ENCODE data around the gene COMMD1.

The COMMD1 gene

GRCh38 chr2:61926531-61927477, 21.3 kb downstream of the COMMD1 start:
- H3K9ac ChIP-seq (ENCODE audit: low read length): no peak overlapping the region
- H3K4me3 ChIP-seq (ENCODE audit: low read length): no peak overlapping the region
- no peaks in the 10 kb centered on the region for H3K4me1 ChIP-seq (ENCODE audit: control insufficient read depth, insufficient read depth, low read length)
- no peaks in the 10 kb centered on the region for H3K27me3 ChIP-seq (ENCODE audit: control insufficient read depth, insufficient read depth, low read length)
- no peaks in the 10 kb centered on the region for H3K9me3 ChIP-seq (ENCODE audit: control insufficient read depth, low read length)
- no peaks in the 10 kb centered on the region for H3K36me3 ChIP-seq (ENCODE audit: control insufficient read depth, insufficient read depth, low read length)

GRCh38 chr2:61928826-61929461, 23.5 kb downstream of the COMMD1 start:
- Histone ChIP-seq H3K4me1 (ENCODE audit: control insufficient read depth, insufficient read depth, low read length) (no peaks in the 10 kb centered on the region), H3K27me3 (ENCODE audit: control insufficient read depth, insufficient read depth, low read length) (no peaks in the 10 kb centered on the region), H3K9ac (ENCODE audit: low read length) (no peak overlapping the region), H3K4me3 (ENCODE audit: low read length) (no peak overlapping the region), H3K36me3 (ENCODE audit: control insufficient read depth, insufficient read depth, low read length) (no peaks in the 10 kb centered on the region), H3K9me3 (ENCODE audit: control insufficient read depth, low read length) (no peaks in the 10 kb centered on the region)

GRCh38 chr2:61937098-61937497, 31.6 kb downstream of the COMMD1 start:
- no peaks in the 10 kb centered on the region for H3K4me1 ChIP-seq (ENCODE audit: control insufficient read depth, insufficient read depth, low read length)
- H3K27me3 ChIP-seq (ENCODE audit: control insufficient read depth, insufficient read depth, low read length): no peaks in the 10 kb centered on the region
- H3K9me3 ChIP-seq (ENCODE audit: control insufficient read depth, low read length): no peaks in the 10 kb centered on the region
- no peak overlapping the region for H3K4me3 ChIP-seq (ENCODE audit: low read length)
- no peak overlapping the region for H3K9ac ChIP-seq (ENCODE audit: low read length)
- H3K36me3 ChIP-seq (ENCODE audit: control insufficient read depth, insufficient read depth, low read length): no peaks in the 10 kb centered on the region

- H3K36me3 ChIP-seq (ENCODE audit: control insufficient read depth, insufficient read depth, low read length): no peaks in the 10 kb centered on the region
- H3K9me3 ChIP-seq (ENCODE audit: control insufficient read depth, low read length): no peaks in the 10 kb centered on the region
Observed at GRCh38 chr2:61937886-61938285, 32.4 kb downstream of the COMMD1 start.

GRCh38 chr2:61938511-61938910, 33.0 kb downstream of the COMMD1 start:
- Histone ChIP-seq H3K4me3 (ENCODE audit: low read length) (no peak overlapping the region), H3K9ac (ENCODE audit: low read length) (no peak overlapping the region), H3K27me3 (ENCODE audit: control insufficient read depth, insufficient read depth, low read length) (no peaks in the 10 kb centered on the region), H3K36me3 (ENCODE audit: control insufficient read depth, insufficient read depth, low read length) (no peaks in the 10 kb centered on the region), H3K9me3 (ENCODE audit: control insufficient read depth, low read length) (no peaks in the 10 kb centered on the region), H3K4me1 (ENCODE audit: control insufficient read depth, insufficient read depth, low read length) (no peaks in the 10 kb centered on the region)

More at GRCh38 chr2:61937886-61938285, 32.4 kb downstream of the COMMD1 start:
- Histone ChIP-seq H3K4me3 (ENCODE audit: low read length) (no peak overlapping the region), H3K9ac (ENCODE audit: low read length) (no peak overlapping the region), H3K27me3 (ENCODE audit: control insufficient read depth, insufficient read depth, low read length) (no peaks in the 10 kb centered on the region), H3K4me1 (ENCODE audit: control insufficient read depth, insufficient read depth, low read length) (no peaks in the 10 kb centered on the region)

- H3K4me3 ChIP-seq (ENCODE audit: low read length): no peak overlapping the region
- no peaks in the 10 kb centered on the region for H3K9me3 ChIP-seq (ENCODE audit: control insufficient read depth, low read length)
- H3K27me3 ChIP-seq (ENCODE audit: control insufficient read depth, insufficient read depth, low read length): no peaks in the 10 kb centered on the region
- H3K36me3 ChIP-seq (ENCODE audit: control insufficient read depth, insufficient read depth, low read length): no peaks in the 10 kb centered on the region
- no peaks in the 10 kb centered on the region for H3K4me1 ChIP-seq (ENCODE audit: control insufficient read depth, insufficient read depth, low read length)
- no peak overlapping the region for H3K9ac ChIP-seq (ENCODE audit: low read length)
Observed at GRCh38 chr2:61943251-61943650, 37.8 kb downstream of the COMMD1 start.

- Histone ChIP-seq H3K36me3 (ENCODE audit: control insufficient read depth, insufficient read depth, low read length) (no peaks in the 10 kb centered on the region), H3K9ac (ENCODE audit: low read length) (no peak overlapping the region), H3K4me3 (ENCODE audit: low read length) (no peak overlapping the region), H3K27me3 (ENCODE audit: control insufficient read depth, insufficient read depth, low read length) (no peaks in the 10 kb centered on the region), H3K4me1 (ENCODE audit: control insufficient read depth, insufficient read depth, low read length) (no peaks in the 10 kb centered on the region), H3K9me3 (ENCODE audit: control insufficient read depth, low read length) (no peaks in the 10 kb centered on the region)
Observed at GRCh38 chr2:61946666-61947065, 41.2 kb downstream of the COMMD1 start.

- Histone ChIP-seq H3K9ac (ENCODE audit: low read length) (no peak overlapping the region), H3K4me1 (ENCODE audit: control insufficient read depth, insufficient read depth, low read length) (no peaks in the 10 kb centered on the region), H3K36me3 (ENCODE audit: control insufficient read depth, insufficient read depth, low read length) (no peaks in the 10 kb centered on the region), H3K4me3 (ENCODE audit: low read length) (no peak overlapping the region), H3K9me3 (ENCODE audit: control insufficient read depth, low read length) (no peaks in the 10 kb centered on the region), H3K27me3 (ENCODE audit: control insufficient read depth, insufficient read depth, low read length) (no peaks in the 10 kb centered on the region)
Observed at GRCh38 chr2:61948661-61949457, 43.4 kb downstream of the COMMD1 start.

GRCh38 chr2:61949458-61949713, 43.9 kb downstream of the COMMD1 start:
- Histone ChIP-seq H3K9ac (ENCODE audit: low read length) (no peak overlapping the region), H3K4me3 (ENCODE audit: low read length) (no peak overlapping the region), H3K4me1 (ENCODE audit: control insufficient read depth, insufficient read depth, low read length) (no peaks in the 10 kb centered on the region), H3K27me3 (ENCODE audit: control insufficient read depth, insufficient read depth, low read length) (no peaks in the 10 kb centered on the region), H3K9me3 (ENCODE audit: control insufficient read depth, low read length) (no peaks in the 10 kb centered on the region), H3K36me3 (ENCODE audit: control insufficient read depth, insufficient read depth, low read length) (no peaks in the 10 kb centered on the region)

- H3K4me3 ChIP-seq (ENCODE audit: low read length): no peak overlapping the region
- H3K9me3 ChIP-seq (ENCODE audit: control insufficient read depth, low read length): no peaks in the 10 kb centered on the region
- H3K4me1 ChIP-seq (ENCODE audit: control insufficient read depth, insufficient read depth, low read length): no peaks in the 10 kb centered on the region
Observed at GRCh38 chr2:61949714-61950560, 44.5 kb downstream of the COMMD1 start.

GRCh38 chr2:61950571-61951315, 45.3 kb downstream of the COMMD1 start:
- Histone ChIP-seq H3K27me3 (ENCODE audit: control insufficient read depth, insufficient read depth, low read length) (no peaks in the 10 kb centered on the region), H3K36me3 (ENCODE audit: control insufficient read depth, insufficient read depth, low read length) (no peaks in the 10 kb centered on the region), H3K4me3 (ENCODE audit: low read length) (no peak overlapping the region), H3K9me3 (ENCODE audit: control insufficient read depth, low read length) (no peaks in the 10 kb centered on the region), H3K4me1 (ENCODE audit: control insufficient read depth, insufficient read depth, low read length) (no peaks in the 10 kb centered on the region), H3K9ac (ENCODE audit: low read length) (no peak overlapping the region)

More at GRCh38 chr2:61949714-61950560, 44.5 kb downstream of the COMMD1 start:
- Histone ChIP-seq H3K9ac (ENCODE audit: low read length) (no peak overlapping the region), H3K36me3 (ENCODE audit: control insufficient read depth, insufficient read depth, low read length) (no peaks in the 10 kb centered on the region), H3K27me3 (ENCODE audit: control insufficient read depth, insufficient read depth, low read length) (no peaks in the 10 kb centered on the region)

All from mucosa of stomach (tissue), 1 donor.